ENCODE results near the gene NLRP12.

Gene NLRP12

DNA sequence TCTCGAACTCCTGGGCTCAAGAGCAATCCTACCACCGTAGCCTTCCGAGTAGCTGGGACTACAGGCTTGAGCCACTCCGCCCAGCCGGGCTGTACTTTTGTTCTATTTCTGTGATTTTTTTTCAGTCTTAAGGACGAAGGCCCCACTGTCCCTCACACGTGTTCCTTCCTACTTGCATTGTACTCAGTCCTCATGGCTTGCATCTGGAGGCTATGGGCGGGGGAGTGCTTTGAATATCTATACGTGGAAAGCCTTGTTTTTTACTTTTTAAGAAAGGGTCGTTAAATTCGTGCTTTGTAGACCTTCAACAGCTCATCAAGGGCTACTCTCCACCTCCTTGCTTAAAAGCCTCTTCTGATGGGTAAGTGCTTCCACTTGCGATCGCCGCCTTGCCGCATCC lies 36.8 kb downstream of the NLRP12 start:
- no peak overlapping the region for H3K4me3 ChIP-seq (replicated peaks; ENCODE audit: insufficient read depth, low read length)
- no peak for DNase-seq (ENCODE audit: low read depth in 1 of 2, low spot score in 1 of 2)
- no peak overlapping the region for H3K27ac ChIP-seq (replicated peaks)
- H3K27me3 ChIP-seq (ENCODE audit: insufficient read depth, poor library complexity, severe bottlenecking), result no peaks in the 10 kb centered on the region
- TF ChIP-seq, protein P1, sequence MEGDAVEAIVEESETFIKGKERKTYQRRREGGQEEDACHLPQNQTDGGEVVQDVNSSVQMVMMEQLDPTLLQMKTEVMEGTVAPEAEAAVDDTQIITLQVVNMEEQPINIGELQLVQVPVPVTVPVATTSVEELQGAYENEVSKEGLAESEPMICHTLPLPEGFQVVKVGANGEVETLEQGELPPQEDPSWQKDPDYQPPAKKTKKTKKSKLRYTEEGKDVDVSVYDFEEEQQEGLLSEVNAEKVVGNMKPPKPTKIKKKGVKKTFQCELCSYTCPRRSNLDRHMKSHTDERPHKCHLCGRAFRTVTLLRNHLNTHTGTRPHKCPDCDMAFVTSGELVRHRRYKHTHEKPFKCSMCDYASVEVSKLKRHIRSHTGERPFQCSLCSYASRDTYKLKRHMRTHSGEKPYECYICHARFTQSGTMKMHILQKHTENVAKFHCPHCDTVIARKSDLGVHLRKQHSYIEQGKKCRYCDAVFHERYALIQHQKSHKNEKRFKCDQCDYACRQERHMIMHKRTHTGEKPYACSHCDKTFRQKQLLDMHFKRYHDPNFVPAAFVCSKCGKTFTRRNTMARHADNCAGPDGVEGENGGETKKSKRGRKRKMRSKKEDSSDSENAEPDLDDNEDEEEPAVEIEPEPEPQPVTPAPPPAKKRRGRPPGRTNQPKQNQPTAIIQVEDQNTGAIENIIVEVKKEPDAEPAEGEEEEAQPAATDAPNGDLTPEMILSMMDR (IDR thresholded peaks at IDR 0.05; ENCODE audit: insufficient read depth, low read length), result no peak
- TF ChIP-seq POLR2AphosphoS5 (IDR thresholded peaks at IDR 0.05; ENCODE audit: low read depth) (no peak), SPI1 (IDR thresholded peaks at IDR 0.05; ENCODE audit: borderline replicate concordance, low read depth) (no peak), GABPA (IDR thresholded peaks at IDR 0.05; ENCODE audit: low read depth) (no peak)
- TF ChIP-seq, protein P2, sequence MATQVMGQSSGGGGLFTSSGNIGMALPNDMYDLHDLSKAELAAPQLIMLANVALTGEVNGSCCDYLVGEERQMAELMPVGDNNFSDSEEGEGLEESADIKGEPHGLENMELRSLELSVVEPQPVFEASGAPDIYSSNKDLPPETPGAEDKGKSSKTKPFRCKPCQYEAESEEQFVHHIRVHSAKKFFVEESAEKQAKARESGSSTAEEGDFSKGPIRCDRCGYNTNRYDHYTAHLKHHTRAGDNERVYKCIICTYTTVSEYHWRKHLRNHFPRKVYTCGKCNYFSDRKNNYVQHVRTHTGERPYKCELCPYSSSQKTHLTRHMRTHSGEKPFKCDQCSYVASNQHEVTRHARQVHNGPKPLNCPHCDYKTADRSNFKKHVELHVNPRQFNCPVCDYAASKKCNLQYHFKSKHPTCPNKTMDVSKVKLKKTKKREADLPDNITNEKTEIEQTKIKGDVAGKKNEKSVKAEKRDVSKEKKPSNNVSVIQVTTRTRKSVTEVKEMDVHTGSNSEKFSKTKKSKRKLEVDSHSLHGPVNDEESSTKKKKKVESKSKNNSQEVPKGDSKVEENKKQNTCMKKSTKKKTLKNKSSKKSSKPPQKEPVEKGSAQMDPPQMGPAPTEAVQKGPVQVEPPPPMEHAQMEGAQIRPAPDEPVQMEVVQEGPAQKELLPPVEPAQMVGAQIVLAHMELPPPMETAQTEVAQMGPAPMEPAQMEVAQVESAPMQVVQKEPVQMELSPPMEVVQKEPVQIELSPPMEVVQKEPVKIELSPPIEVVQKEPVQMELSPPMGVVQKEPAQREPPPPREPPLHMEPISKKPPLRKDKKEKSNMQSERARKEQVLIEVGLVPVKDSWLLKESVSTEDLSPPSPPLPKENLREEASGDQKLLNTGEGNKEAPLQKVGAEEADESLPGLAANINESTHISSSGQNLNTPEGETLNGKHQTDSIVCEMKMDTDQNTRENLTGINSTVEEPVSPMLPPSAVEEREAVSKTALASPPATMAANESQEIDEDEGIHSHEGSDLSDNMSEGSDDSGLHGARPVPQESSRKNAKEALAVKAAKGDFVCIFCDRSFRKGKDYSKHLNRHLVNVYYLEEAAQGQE (IDR thresholded peaks at IDR 0.05; ENCODE audit: insufficient replicate concordance, low read depth), result no peak

DNA sequence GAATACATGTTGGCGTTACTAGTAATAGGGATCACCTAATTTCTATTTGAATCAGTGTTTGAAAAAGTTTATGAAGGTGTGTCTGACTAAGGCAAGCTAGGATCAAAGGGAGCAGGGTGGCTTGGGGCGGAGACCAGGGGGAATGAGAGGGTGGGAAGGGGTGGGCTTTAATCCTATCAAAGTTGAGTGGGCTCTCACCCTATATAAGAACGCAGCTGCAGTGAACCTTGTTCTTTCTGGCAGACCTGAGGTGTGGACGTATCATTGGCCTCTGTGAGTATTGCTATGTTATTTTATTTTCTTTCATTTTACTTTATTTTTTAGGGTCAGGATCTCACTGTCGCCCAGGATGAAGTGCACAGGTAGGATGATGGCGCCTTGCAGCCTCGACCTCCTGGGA lies 37.4 kb downstream of the NLRP12 start:
- Histone ChIP-seq H3K27me3 (ENCODE audit: insufficient read depth, poor library complexity, severe bottlenecking) (no peaks in the 10 kb centered on the region), H3K27ac (replicated peaks) (no peak overlapping the region), H3K4me3 (replicated peaks; ENCODE audit: insufficient read depth, low read length) (no peak overlapping the region)
- DNase-seq (ENCODE audit: low read depth in 1 of 2, low spot score in 1 of 2), result no peak
- TF ChIP-seq POLR2AphosphoS5 (IDR thresholded peaks at IDR 0.05; ENCODE audit: low read depth) (no peak), SPI1 (IDR thresholded peaks at IDR 0.05; ENCODE audit: borderline replicate concordance, low read depth) (no peak), GABPA (IDR thresholded peaks at IDR 0.05; ENCODE audit: low read depth) (no peak)
- TF ChIP-seq, protein P2 (IDR thresholded peaks at IDR 0.05; ENCODE audit: insufficient replicate concordance, low read depth), result no peak

DNA sequence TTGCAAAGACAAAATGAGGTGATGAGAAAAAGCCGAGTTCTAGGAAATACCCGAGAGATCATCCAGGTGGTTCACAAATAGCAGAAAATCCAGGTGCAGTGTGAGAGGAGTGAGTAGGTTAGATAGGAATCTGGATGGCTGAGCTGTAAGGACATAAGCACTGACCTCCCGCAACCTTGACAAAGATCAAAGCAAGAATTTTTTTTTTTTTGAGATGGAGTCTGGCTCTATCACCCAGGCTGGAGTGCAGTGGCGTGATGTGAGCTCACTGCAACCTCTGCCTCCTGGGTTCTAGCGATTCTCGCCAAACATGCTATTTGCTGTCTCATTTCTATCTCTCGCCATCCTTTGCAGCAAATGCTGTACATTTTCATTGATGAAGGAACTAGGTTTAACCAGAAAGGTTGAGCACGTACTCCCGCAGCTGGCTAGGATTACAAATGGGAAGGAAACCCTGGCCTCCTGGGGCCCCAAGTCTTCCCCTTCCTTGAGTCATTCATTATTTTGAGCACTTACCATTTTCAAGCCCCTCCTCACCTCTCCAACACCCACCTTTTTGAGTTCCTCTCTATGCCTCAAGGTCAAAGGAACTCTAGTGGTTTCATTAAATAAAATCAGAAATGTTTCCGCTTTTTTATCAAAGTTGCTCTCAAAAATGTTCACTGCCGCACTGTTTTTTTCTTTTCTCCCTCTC lies 38.8 kb downstream of the NLRP12 start:
- TF ChIP-seq SPI1 (IDR thresholded peaks at IDR 0.05; ENCODE audit: borderline replicate concordance, low read depth) (no peak), POLR2AphosphoS5 (IDR thresholded peaks at IDR 0.05; ENCODE audit: low read depth) (no peak), GABPA (IDR thresholded peaks at IDR 0.05; ENCODE audit: low read depth) (no peak)
- TF ChIP-seq, protein P1 (IDR thresholded peaks at IDR 0.05; ENCODE audit: insufficient read depth, low read length), result no peak
- TF ChIP-seq, protein P2 (IDR thresholded peaks at IDR 0.05; ENCODE audit: insufficient replicate concordance, low read depth), result no peak
- Histone ChIP-seq H3K4me3 (replicated peaks; ENCODE audit: insufficient read depth, low read length) (no peak overlapping the region), H3K27me3 (ENCODE audit: insufficient read depth, poor library complexity, severe bottlenecking) (no peaks in the 10 kb centered on the region), H3K27ac (replicated peaks) (no peak overlapping the region)
- DNase-seq (ENCODE audit: low read depth in 1 of 2, low spot score in 1 of 2), result no peak

All from HL-60 (cell line).